GM19240 (cell line): ENCODE measurements around the gene KRTAP3-3.
"Not testable (repeated sequence)": the region's sequence is repeated elsewhere in the genome, so short reads cannot be mapped to it uniquely, and the experiment has no call there.

Experiments used
- DNase-seq: peaks from one replicate; pipeline ENCODE4 v3.0.0; 2011; ENCODE audit warnings: low spot score; ENCODE audit not compliant: insufficient read length

KRTAP3-3 gene

GRCh38 chr17:41004397-41004796, 10.4 kb upstream of the KRTAP3-3 start:
- no peak for DNase-seq

DNA sequence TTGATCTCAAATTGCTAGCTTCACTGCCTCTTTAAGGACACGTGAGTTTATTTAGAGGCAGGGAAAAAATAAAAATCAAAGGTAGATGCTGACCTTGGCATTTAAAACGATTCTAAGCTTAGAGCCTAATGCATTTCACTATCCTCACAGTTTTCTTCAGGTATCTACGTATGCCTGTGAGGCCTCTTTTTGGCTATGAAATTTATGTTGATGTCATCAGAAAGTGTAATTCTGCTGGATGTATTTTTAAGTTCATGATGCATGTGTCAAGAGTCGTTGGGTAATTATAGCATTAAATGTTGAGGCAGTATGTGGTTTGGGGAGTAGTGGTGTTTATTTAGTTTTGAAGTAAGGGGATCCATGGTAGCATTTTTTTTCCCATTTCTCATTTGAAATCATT, 10.0 kb upstream of the KRTAP3-3 start:
- no peak for DNase-seq

- DNase-seq = no peak
Observed at GRCh38 chr17:41002814-41003213, 8.8 kb upstream of the KRTAP3-3 start.

DNA sequence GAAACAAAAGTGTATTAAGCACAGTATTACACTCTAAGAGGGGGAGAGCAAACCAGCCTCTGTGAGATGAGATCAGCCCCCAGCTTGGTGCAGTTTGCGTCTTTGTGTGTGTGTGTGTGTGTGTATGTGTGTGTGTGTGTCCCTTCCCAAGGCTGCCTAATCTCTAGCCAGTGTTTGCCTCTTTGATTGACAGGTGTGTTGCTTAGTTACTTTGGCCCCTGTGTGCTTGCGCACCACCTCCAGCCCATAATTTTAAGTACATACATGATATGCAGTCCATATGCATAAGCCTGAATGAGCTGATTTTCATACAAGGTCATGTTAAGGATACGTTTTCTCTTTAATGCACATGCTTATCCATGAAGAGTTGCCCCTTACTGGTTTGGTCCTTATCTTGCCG, 7.8 kb upstream of the KRTAP3-3 start:
- no peak for DNase-seq

GRCh38 chr17:40999563-40999962, 5.6 kb upstream of the KRTAP3-3 start, which contains the start of gene KRTAP3-2:
TSS of gene KRTAP3-2 (minus strand) at chr17:40999906. CDS start at chr17:40999853, 53 bp downstream.
- not testable (repeated sequence) for DNase-seq

- DNase-seq = no peak
Observed at GRCh38 chr17:40997361-40997760, 3.4 kb upstream of the KRTAP3-3 start.

DNA sequence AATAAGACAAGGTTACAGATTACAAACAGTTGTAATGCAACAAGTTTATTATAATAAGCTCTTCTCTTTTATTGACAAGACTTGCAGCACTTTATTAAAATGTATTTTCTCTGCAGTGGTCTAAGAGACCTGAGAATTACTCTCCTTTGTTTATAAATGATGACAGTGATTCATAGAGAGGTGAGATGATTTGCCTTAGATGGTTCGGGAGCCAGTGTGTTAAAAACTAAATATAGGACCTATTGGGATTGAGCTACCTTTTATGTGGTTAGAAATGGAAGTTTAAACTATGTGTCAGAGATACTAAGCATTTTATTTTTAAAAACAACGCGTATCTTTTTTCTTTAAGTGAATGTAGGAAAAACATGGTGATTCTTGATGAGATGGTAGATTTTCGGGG, 2.9 kb upstream of the KRTAP3-3 start:
- no peak for DNase-seq

DNA sequence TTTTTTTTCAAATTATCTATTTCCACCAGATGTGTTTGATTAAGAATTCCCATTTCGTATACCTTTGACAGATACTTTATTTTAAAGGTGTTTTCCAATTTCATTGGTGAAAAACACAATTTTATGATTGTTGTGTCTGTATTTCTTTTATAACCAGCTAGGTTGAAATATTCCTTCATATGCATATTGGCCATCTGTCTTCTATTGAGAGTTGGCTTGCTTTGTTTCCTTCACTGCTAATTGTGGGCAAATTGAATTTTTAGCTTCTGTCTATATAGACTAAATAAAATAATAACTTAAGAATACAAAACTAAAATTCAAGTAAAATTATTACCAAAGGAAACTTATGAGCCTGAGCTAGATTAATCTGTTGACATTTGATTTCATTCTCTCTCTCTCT, 1.2 kb upstream of the KRTAP3-3 start:
- no peak for DNase-seq

- DNase-seq = no peak
Observed at GRCh38 chr17:40993084-40993483, 880 bp downstream of the KRTAP3-3 start.

DNA sequence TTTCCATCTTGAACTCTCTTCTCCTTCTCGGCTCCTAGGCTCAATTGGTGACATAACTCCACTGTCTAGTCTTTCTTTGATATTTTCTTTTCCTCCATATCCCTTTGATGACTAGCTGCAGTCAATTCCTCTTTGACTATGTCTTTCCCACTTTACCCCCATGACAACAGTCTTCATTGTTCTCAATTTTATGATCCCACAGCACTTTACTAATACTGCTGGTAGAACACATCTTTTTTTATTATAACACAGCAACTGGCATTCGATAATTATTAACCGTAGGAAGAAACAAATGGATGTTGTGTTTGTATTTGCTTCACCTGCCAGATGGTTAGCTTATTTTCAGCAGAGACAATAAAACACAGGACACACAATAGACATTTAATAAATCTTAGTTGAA, 1.3 kb downstream of the KRTAP3-3 start:
- no peak for DNase-seq

GRCh38 chr17:40986920-40987319, 7.0 kb downstream of the KRTAP3-3 start:
- DNase-seq = no peak

DNA sequence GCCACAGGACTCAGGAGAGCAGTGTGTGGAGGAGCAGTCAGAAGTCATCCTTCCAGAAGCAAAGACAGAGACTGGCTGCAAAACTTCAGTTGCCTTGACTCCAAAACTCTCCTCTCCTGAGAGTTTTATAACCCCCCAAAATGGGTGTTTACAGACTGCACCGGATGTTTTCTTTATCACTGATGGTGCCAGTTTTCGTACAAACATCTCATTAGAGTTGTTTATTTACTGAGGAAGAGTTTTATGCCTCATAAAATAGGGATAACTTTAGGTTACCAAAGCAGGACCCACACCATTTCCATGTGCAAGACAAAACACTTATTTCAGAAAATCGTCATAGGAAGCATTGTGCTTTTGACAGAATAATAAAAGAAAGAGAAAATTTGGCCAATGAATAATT, 9.7 kb downstream of the KRTAP3-3 start, which contains the start of gene KRT40:
Gene KRT40 (minus strand): TSS at position 101 of the 400 bp plus-strand sequence. CDS start 53 bp downstream, at position 48.
- no peak for DNase-seq

GRCh38 chr17:40981115-40981514, 12.8 kb downstream of the KRTAP3-3 start:
- no peak for DNase-seq

- DNase-seq = no peak
Observed at GRCh38 chr17:40980596-40980995, 13.4 kb downstream of the KRTAP3-3 start.

- DNase-seq = no peak
Observed at GRCh38 chr17:40980117-40980516, 13.8 kb downstream of the KRTAP3-3 start.

GRCh38 chr17:40978575-40979151, 15.3 kb downstream of the KRTAP3-3 start:
- no peak for DNase-seq

DNA sequence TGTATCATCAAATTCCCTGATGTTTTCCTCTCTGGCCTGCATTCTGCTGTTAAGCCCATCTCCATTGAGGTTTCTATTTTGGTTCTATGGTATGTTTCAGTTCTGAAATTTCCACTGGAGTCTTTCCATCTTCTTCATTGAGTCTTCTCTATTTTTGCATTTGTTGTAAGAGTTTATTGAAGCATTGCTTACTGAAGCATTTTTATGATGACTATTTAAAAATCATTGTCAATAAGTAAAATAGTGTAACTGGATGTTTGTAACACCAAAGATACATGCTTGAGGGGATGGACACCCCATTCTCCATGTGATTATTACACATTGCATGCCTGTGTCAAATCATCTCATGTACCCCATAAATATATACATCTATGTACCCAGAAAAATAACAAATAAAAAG, 18.4 kb downstream of the KRTAP3-3 start:
- DNase-seq = no peak

DNA sequence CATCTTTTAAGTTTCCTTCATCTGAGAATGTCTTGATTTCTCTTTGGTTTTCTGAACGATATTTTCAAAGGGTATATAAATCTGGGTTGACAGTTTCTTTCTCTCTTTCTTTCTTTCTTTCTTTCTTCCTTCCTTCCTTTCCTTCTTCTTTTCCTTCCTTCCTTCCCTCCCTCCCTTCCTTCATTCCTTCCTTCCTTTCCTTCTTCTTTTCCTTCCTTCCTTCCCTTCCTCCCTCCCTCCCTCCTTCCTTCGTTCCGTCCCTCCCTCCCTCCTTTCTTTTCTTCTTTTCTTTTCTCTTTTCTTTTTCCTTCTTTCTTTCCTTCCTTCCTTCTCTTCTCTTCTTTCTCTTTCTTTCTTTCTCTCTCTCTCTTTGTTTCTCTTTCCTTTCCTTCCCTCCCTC, 19.6 kb downstream of the KRTAP3-3 start:
- no peak for DNase-seq

DNA sequence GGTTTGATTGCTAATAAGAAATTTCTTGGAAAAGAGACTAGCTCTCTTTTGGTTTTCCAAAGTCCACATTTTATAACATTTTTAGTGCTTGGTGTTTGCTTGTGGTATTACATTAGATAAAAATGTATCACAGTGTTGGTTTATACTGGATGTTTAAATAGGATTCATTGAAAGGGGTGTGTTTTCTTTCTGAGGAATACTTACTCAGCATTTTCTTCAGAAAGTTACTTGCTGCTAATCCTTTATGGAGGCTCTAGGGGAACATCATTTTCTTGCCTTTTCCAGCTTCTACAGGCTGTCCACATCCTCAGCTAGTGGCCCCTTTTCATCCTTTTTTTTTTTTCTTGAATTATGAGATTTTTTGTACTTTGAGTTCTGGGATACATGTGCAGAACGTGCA, 26.4 kb downstream of the KRTAP3-3 start:
- DNase-seq = no peak

- DNase-seq = no peak
Observed at GRCh38 chr17:40966848-40967247, 27.1 kb downstream of the KRTAP3-3 start, which contains the start of gene KRT39. TSS of gene KRT39 (minus strand) at chr17:40966948. CDS start at chr17:40966856, 92 bp downstream.

DNA sequence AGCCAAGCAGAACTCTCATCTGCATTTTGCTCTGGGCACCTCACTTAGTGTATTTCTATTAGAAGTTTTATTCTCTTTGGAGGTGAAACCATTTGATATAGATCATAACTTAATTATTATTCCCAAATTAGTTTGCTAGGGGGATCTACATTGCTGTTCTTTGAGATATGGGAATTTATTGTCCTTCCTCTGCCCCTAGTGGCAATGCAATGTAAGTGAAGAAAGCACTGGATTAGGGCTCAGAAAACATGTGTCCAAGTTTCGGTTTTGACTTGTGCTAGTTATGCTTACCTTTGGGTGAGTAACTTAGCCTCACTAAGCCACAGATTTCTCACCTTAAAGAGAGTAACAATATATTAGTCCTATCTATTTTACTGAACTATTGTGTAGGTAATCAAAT, 30.1 kb downstream of the KRTAP3-3 start:
- peak; percentile 20 for DNase-seq

- no peak for DNase-seq
Observed at GRCh38 chr17:40962059-40962561, 31.9 kb downstream of the KRTAP3-3 start.

- no peak for DNase-seq
Observed at GRCh38 chr17:40961591-40961990, 32.4 kb downstream of the KRTAP3-3 start.
